Measurements from ENCODE around the gene CHERP.
A peak's percentile ranks its signal among the peaks of the same experiment; 100 is the strongest.

CHERP gene

DNA sequence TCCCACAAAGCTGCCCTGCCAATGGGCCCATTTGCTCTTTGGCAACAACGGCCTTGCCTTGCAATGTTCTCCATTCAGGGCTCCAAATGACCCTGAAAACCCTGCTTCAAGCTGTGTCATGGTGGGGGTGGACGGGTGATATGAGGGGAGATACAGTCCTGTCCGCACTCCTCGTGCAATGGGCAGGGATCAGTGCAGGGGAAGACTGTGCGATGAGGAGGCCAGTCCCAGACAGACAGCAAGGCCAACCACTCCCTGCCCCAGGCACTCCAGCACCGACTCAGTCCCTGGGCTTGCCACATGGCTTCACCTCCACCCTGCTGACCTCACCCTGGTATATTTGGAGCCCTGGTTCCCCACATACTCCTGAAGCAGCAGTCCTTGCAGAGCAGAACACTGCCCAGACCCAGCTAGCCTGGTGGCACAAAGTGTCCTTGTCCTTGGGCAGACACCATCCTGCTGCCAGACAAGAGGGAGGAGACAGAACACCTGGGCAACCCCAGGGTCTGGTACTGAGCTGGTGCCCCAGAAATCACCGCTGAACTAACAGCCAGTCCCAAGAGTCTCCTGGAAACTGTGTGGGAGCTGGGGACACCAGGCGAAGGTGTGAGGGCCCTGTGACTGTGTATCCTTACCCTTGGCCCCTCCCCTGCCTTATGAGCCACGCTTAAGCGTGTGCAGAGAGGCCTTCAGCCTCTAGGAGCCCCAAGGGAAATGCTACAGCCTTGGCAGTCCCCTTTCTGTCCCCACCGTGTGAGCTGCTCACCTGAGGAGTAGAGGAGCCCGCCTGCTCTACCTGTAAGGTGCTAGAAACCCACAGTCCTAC is 39.1 kb upstream of the CHERP start:
- no peak overlapping the region for H3K4me3 ChIP-seq
- no peak overlapping the region for H3K27ac ChIP-seq
- no peak for DNase-seq (ENCODE audit: low read depth, low spot score)
- H3K9me3 ChIP-seq (ENCODE audit: low read depth, low read length) = no peaks in the 10 kb centered on the region
- peaks cover 14% of the 10 kb centered on the region; the same call in 1 of the 2 replicates for H3K36me3 ChIP-seq (ENCODE audit: insufficient read depth, low read length)
- H3K9ac ChIP-seq (ENCODE audit: insufficient read length) = no peak overlapping the region
- no peak for TF ChIP-seq FOXP2 (optimal IDR thresholded peaks at IDR 0.05; ENCODE audit: control extremely low read depth, extremely low read length, insufficient read depth)
- TF ChIP-seq EZH2 (IDR thresholded peaks at IDR 0.05) = no peak
- TF ChIP-seq POLR2AphosphoS5 (IDR thresholded peaks at IDR 0.05; ENCODE audit: borderline replicate concordance, low read depth, low read length) = no peak; the same call in 1 of the 2 replicates

DNA sequence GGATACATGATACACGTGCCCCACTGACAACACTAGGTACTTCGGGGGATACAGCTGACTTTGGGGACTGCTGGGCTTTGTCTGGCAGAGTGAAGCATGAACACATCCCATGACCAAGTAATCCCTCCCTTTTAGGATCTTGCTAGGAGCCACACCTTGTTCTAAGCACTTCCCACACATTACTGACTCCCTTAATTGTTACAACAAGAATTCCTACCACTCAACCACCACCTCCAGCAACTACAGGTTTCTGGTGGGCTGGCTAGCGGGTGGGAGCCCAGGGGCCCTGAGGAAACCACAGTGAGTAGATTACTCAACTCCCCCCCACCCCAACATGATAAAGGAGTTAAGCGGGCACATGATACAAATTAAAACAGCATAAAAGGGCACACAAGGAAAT is 37.1 kb upstream of the CHERP start:
- H3K9ac ChIP-seq (ENCODE audit: insufficient read length) = no peak overlapping the region
- H3K36me3 ChIP-seq (ENCODE audit: insufficient read depth, low read length) = peaks cover 27% of the 10 kb centered on the region; the same call in 1 of the 2 replicates
- H3K4me3 ChIP-seq = no peak overlapping the region
- DNase-seq (ENCODE audit: low read depth, low spot score) = no peak
- no peaks in the 10 kb centered on the region for H3K9me3 ChIP-seq (ENCODE audit: low read depth, low read length)
- no peak overlapping the region for H3K27ac ChIP-seq
- no peak for TF ChIP-seq EZH2 (IDR thresholded peaks at IDR 0.05)
- no peak for TF ChIP-seq POLR2AphosphoS5 (IDR thresholded peaks at IDR 0.05; ENCODE audit: borderline replicate concordance, low read depth, low read length)
- TF ChIP-seq FOXP2 (optimal IDR thresholded peaks at IDR 0.05; ENCODE audit: control extremely low read depth, extremely low read length, insufficient read depth) = no peak

- no peak for DNase-seq (ENCODE audit: low read depth, low spot score)
- TF ChIP-seq EZH2 (IDR thresholded peaks at IDR 0.05) (no peak), POLR2AphosphoS5 (IDR thresholded peaks at IDR 0.05; ENCODE audit: borderline replicate concordance, low read depth, low read length) (no peak), FOXP2 (optimal IDR thresholded peaks at IDR 0.05; ENCODE audit: control extremely low read depth, extremely low read length, insufficient read depth) (no peak)
- Histone ChIP-seq H3K4me3 (no peak overlapping the region), H3K9ac (ENCODE audit: insufficient read length) (no peak overlapping the region), H3K9me3 (ENCODE audit: low read depth, low read length) (no peaks in the 10 kb centered on the region), H3K27ac (no peak overlapping the region), H3K36me3 (ENCODE audit: insufficient read depth, low read length) (peaks cover 27% of the 10 kb centered on the region; the same call in 1 of the 2 replicates)
Observed at GRCh38 chr19:16577531-16577985, 35.3 kb upstream of the CHERP start.

DNA sequence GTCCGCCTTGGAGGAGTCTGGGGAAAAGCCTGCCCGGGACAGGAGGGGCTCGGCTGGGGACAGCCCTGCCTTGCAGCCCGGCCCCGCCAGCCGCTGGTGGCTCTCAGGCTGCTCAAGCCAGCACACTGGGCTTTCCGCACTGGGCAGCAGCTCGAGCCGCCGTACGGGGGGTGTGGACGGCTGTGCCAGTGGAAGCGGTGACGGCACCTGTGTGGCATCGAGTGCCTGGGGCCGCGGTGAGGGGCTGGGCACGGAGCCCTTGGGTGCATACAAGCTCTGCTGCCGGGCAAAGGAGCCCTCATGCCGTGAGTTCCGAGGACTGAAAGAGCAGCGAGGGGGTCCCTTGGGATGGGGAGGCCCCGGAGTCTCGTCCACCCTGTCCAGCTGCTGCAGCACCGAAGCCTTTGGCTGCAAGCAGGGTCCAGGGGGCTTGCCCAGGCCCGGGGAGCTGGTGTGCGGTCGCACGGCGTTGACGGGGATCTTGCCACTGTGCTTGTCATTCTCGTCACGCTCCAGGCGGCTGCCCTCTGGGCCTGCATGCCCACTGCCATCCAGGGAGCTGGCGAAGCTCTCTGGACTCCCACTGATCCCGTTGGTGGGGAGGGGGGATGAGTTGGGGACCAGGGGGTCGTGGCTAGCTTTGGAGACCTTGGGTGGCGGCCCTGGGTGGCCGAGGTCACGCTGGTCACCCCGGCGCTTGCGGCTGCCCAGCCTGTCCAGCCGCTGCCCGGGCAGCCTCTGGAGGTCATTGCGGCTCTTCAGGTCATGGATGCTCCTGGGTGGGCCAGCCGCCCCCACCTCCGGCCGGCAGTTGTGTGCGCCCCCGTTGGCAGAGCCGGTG is 34.7 kb upstream of the CHERP start:
- Histone ChIP-seq H3K27ac (no peak overlapping the region), H3K4me3 (no peak overlapping the region), H3K36me3 (ENCODE audit: insufficient read depth, low read length) (peaks cover 27% of the 10 kb centered on the region; the same call in 1 of the 2 replicates), H3K9me3 (ENCODE audit: low read depth, low read length) (no peaks in the 10 kb centered on the region), H3K9ac (ENCODE audit: insufficient read length) (no peak overlapping the region)
- TF ChIP-seq EZH2 (IDR thresholded peaks at IDR 0.05) (no peak), POLR2AphosphoS5 (IDR thresholded peaks at IDR 0.05; ENCODE audit: borderline replicate concordance, low read depth, low read length) (no peak), FOXP2 (optimal IDR thresholded peaks at IDR 0.05; ENCODE audit: control extremely low read depth, extremely low read length, insufficient read depth) (no peak)
- no peak for DNase-seq (ENCODE audit: low read depth, low spot score)

DNA sequence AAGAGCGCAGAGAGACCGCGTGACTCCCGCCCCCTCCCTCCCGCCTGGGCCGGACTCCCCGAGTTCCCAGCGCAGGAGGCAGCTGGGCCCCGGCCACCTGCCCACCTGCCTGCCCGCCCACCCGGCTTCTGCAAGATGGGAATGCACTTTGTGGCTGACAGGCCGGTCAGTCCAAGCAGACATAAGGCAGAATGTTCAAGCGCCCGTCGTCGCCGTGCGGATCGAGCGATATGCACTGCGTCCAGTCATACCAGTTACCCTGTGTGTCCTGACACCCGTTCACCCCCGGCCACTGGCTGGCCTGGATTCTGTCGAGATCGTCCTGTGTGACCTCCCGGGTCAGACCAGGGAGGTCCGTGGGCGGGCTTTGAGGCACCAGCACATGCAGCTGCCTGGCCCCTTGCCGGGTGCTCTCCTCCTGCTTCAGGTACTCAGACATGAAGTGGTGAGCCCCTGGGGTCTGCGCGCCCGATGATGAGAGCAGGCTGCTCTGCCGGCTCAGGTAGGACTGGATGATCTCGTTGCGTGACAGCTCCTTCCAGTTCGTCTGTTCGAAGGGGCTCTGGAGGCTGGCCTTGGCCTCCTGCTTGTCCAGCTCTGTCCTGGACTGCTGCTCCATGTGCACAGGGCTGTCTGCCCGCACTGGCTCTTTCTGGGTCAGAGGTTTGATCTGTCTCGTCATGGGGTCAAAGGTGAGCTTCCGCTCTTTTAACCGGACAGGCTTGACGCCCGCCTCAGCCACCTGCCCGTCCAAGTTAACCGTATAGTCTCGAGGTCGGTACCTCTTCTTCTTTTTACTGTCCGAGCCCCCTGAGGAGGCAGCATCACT is 33.8 kb upstream of the CHERP start:
- Histone ChIP-seq H3K9ac (ENCODE audit: insufficient read length) (no peak overlapping the region), H3K4me3 (no peak overlapping the region), H3K36me3 (ENCODE audit: insufficient read depth, low read length) (peaks cover 27% of the 10 kb centered on the region; the same call in 1 of the 2 replicates), H3K27ac (no peak overlapping the region), H3K9me3 (ENCODE audit: low read depth, low read length) (no peaks in the 10 kb centered on the region)
- no peak for TF ChIP-seq POLR2AphosphoS5 (IDR thresholded peaks at IDR 0.05; ENCODE audit: borderline replicate concordance, low read depth, low read length)
- TF ChIP-seq FOXP2 (optimal IDR thresholded peaks at IDR 0.05; ENCODE audit: control extremely low read depth, extremely low read length, insufficient read depth) = no peak
- TF ChIP-seq EZH2 (IDR thresholded peaks at IDR 0.05) = no peak
- no peak for DNase-seq (ENCODE audit: low read depth, low spot score)

DNA sequence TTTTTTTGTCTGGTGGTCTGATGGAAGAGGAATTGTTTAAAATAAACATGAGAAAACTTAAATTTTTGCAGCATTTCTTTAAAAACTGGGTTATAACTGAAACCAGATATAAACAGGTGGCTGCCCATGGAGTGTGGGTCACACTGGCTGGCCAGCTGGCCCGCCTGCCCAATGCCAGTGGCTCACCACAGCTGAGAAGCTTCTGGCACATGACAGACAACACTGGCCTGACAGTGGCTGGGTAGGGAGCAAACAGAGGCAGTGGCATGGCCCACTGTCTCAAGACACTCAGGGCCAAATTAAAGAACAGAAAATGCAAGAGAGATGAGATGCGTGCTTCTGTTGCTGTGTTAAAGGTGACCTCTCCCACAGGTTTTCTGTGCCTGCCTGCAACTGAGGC is 33.0 kb upstream of the CHERP start:
- TF ChIP-seq FOXP2 (optimal IDR thresholded peaks at IDR 0.05; ENCODE audit: control extremely low read depth, extremely low read length, insufficient read depth) (no peak), POLR2AphosphoS5 (IDR thresholded peaks at IDR 0.05; ENCODE audit: borderline replicate concordance, low read depth, low read length) (no peak), EZH2 (IDR thresholded peaks at IDR 0.05) (no peak)
- Histone ChIP-seq H3K27ac (no peak overlapping the region), H3K9ac (ENCODE audit: insufficient read length) (no peak overlapping the region), H3K9me3 (ENCODE audit: low read depth, low read length) (no peaks in the 10 kb centered on the region), H3K4me3 (no peak overlapping the region), H3K36me3 (ENCODE audit: insufficient read depth, low read length) (peaks cover 29% of the 10 kb centered on the region; the same call in 1 of the 2 replicates)
- no peak for DNase-seq (ENCODE audit: low read depth, low spot score)

- no peak overlapping the region for H3K27ac ChIP-seq
- peak overlapping the region; percentile 93; the same call in 1 of the 2 replicates for H3K4me3 ChIP-seq
- peaks cover 36% of the 10 kb centered on the region; the same call in 1 of the 2 replicates for H3K36me3 ChIP-seq (ENCODE audit: insufficient read depth, low read length)
- H3K9ac ChIP-seq (ENCODE audit: insufficient read length) = no peak overlapping the region
- DNase-seq (ENCODE audit: low read depth, low spot score) = no peak
- H3K9me3 ChIP-seq (ENCODE audit: low read depth, low read length) = no peaks in the 10 kb centered on the region
- no peak for TF ChIP-seq FOXP2 (optimal IDR thresholded peaks at IDR 0.05; ENCODE audit: control extremely low read depth, extremely low read length, insufficient read depth)
- no peak for TF ChIP-seq POLR2AphosphoS5 (IDR thresholded peaks at IDR 0.05; ENCODE audit: borderline replicate concordance, low read depth, low read length)
Observed at GRCh38 chr19:16573925-16574324, 31.7 kb upstream of the CHERP start.
